Liver (tissue), 9 donors: Measurements from ENCODE around the gene ELN. TPM values are rescaled to one million over a fixed set of nuclear protein-coding genes. Genes with fewer than 3 reads are reported as not detected.

Experiments
- DNase-seq: peaks from one replicate; pipeline ENCODE4 v3.0.0-alpha.2; 2017; ENCODE audit warnings: low spot score
- H3K27ac ChIP-seq, 2 donors: one replicate each; pipeline ENCODE4 v1.7.0; 2013; ENCODE audit warnings: inconsistent platforms in 2 of 2, low read length in 2 of 2, control low read depth in 1 of 2, low read depth in 1 of 2, mild to moderate bottlenecking in 1 of 2
- H3K27me3 ChIP-seq, 4 donors: one replicate each; pipeline versions ENCODE4 v1.6.1 to v1.7.0; 2013; ENCODE audit warnings: low read length in 3 of 4, inconsistent platforms in 1 of 4, mild to moderate bottlenecking in 1 of 4, moderate library complexity in 1 of 4; ENCODE audit not compliant: control insufficient read depth in 4 of 4, insufficient read depth in 4 of 4
- H3K36me3 ChIP-seq, 4 donors: one replicate each; pipeline versions ENCODE4 v1.6.1 to v1.7.0; 2013; ENCODE audit warnings: low read length in 3 of 4, mild to moderate bottlenecking in 3 of 4, low read depth in 1 of 4, moderate library complexity in 1 of 4; ENCODE audit not compliant: control insufficient read depth in 4 of 4, insufficient read depth in 3 of 4
- H3K4me1 ChIP-seq, 4 donors: one replicate each; pipeline versions ENCODE4 v1.6.1 to v1.7.0; 2013; ENCODE audit warnings: low read length in 3 of 4, mild to moderate bottlenecking in 3 of 4, moderate library complexity in 1 of 4; ENCODE audit not compliant: control insufficient read depth in 4 of 4, insufficient read depth in 4 of 4
- H3K4me3 ChIP-seq, 3 donors: one replicate each; pipeline versions ENCODE4 v1.6.1 to v1.7.0; 2013; ENCODE audit warnings: low read length in 3 of 3, control low read depth in 1 of 3, low read depth in 1 of 3, mild to moderate bottlenecking in 1 of 3
- H3K9ac ChIP-seq, 2 donors: one replicate each; pipeline ENCODE4 v1.7.0; 2013; ENCODE audit warnings: low read length in 2 of 2, mild to moderate bottlenecking in 2 of 2, moderate library complexity in 2 of 2, control low read depth in 1 of 2, low read depth in 1 of 2
- H3K9me3 ChIP-seq, 4 donors: one replicate each; pipeline versions ENCODE4 v1.6.1 to v1.7.0; 2013; ENCODE audit warnings: low read length in 3 of 4; ENCODE audit not compliant: control insufficient read depth in 4 of 4
- EGR1 ChIP-seq, 2 donors: IDR thresholded peaks; 2 replicates each; pipeline ENCODE4 v1.6.1; 2016 to 2018; ENCODE audit warnings: antibody characterized with exemption in 2 of 2, low read depth in 2 of 2
- FOXA1 ChIP-seq: IDR thresholded peaks from 2 replicates; pipeline ENCODE4 v1.6.1; 2016; ENCODE audit warnings: antibody characterized with exemption
- FOXA2 ChIP-seq: IDR thresholded peaks from 2 replicates; pipeline ENCODE4 v1.6.1; 2016; ENCODE audit warnings: antibody characterized with exemption
- GABPA ChIP-seq, 2 donors: IDR thresholded peaks in 1 of 2; conservative IDR thresholded peaks in 1 of 2; 2 replicates each; pipeline ENCODE4 v1.6.1; 2016; ENCODE audit warnings: antibody characterized with exemption in 2 of 2, mild to moderate bottlenecking in 1 of 2, moderate library complexity in 1 of 2
- HNF4G ChIP-seq: IDR thresholded peaks from 2 replicates; pipeline ENCODE4 v1.6.1; 2016; ENCODE audit warnings: antibody characterized with exemption
- JUND ChIP-seq, 2 donors: IDR thresholded peaks; 2 replicates each; pipeline ENCODE4 v1.6.1; 2016; ENCODE audit warnings: antibody characterized with exemption in 2 of 2
- MAX ChIP-seq: IDR thresholded peaks from 2 replicates; pipeline ENCODE4 v1.6.1; 2016; ENCODE audit warnings: antibody characterized with exemption
- NR2F2 ChIP-seq: IDR thresholded peaks from 2 replicates; pipeline ENCODE4 v1.6.1; 2016; ENCODE audit warnings: antibody characterized with exemption
- RAD21 ChIP-seq, 2 donors: IDR thresholded peaks; 2 replicates each; pipeline ENCODE4 v1.6.1; 2016; ENCODE audit warnings: antibody characterized with exemption in 2 of 2, mild to moderate bottlenecking in 2 of 2
- REST ChIP-seq: IDR thresholded peaks from 2 replicates; pipeline ENCODE4 v1.6.1; 2016; ENCODE audit warnings: antibody characterized with exemption, mild to moderate bottlenecking
- RXRA ChIP-seq, 2 donors: IDR thresholded peaks; 2 replicates each; pipeline ENCODE4 v1.6.1; 2017 to 2018; ENCODE audit warnings: antibody characterized with exemption in 2 of 2, mild to moderate bottlenecking in 1 of 2
- TAF1 ChIP-seq: conservative IDR thresholded peaks from 2 replicates; pipeline ENCODE4 v1.6.1; 2016; ENCODE audit warnings: antibody characterized with exemption, mild to moderate bottlenecking
- YY1 ChIP-seq: IDR thresholded peaks from 2 replicates; pipeline ENCODE4 v1.6.1; 2016; ENCODE audit warnings: antibody characterized with exemption, mild to moderate bottlenecking
- WGBS: extraction: QIAGEN DNeasy Blood & Tissue Kit; methylation state at CpG from one replicate; pipeline ENCODE4 v1.1.7; 2013; 5-methylcytosine and 5-hydroxymethylcytosine counted together
- polyA plus RNA-seq, 2 donors: library from polyadenylated mRNA; stranded (reverse) in 1 of 2; unstranded in 1 of 2; fragments of 200-250 nt in 1 of 2; fragments of >200 nt in 1 of 2; fragmentation: Nextera tagmentation in 1 of 2; extraction: Ambion mirVana in 1 of 2; gene quantifications; one replicate each; pipeline versions ENCODE4 v1.2.1 to v1.2.3, GENCODE V29; 2013 to 2015
- total RNA-seq, 2 donors: library from RNA; depleted of rRNA; stranded (reverse); fragments of >200 nt; gene quantifications; one replicate each; pipeline ENCODE4 v1.2.3, GENCODE V29; 2014
- TF ChIP-seq, protein P1 (sequence below): IDR thresholded peaks from 2 replicates; pipeline ENCODE4 v1.6.1; 2016; ENCODE audit warnings: antibody characterized with exemption
- TF ChIP-seq, protein P2 (sequence below): fragments of 150-350 bp; IDR thresholded peaks from 2 replicates; pipeline ENCODE4 v1.5.1; 2017; ENCODE audit warnings: improper control_type of control experiment, low read depth, low read length; ENCODE audit not compliant: missing input control
- TF ChIP-seq, protein P3 (sequence below): IDR thresholded peaks from 2 replicates; pipeline ENCODE4 v1.6.1; 2016; ENCODE audit warnings: antibody characterized with exemption
- donor health status: healthy.
- donor health status: healthy.
- donor health status: healthy.
- donor health status: healthy.
- donor health status: healthy.

Gene ELN
- total and polyA plus RNA-seq, 4 donors, result 2.7 to 16.3 (median 9.7) TPM

DNA sequence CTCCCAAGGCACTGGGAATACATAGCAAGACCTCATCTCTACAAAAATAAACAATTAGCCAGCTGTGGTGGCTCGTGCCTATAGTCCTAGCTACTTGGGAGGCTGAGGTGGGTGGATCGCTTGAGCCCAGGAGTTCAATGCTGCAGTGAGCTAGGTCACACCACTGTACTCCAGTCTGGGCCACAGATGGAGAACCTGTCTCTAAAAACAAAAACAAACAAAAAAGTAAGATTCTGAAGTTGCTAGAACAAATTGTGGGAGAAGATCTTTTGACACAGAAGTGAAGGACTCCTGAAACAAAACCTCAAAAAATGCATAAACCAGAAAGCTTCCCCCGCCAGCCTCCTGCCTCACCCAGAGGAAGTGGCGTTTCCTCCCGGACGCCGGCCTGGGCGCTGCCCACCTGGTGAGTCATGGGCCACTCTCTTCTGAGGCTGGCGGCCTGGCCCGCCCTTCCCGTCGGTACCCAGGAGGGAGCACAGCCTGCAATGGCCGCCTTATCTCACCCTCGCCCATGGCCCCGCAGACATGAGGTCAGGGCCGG is 25.4 kb upstream of the ELN start (continued):
- TF ChIP-seq, protein P1, sequence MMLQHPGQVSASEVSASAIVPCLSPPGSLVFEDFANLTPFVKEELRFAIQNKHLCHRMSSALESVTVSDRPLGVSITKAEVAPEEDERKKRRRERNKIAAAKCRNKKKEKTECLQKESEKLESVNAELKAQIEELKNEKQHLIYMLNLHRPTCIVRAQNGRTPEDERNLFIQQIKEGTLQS, result no peak
- no peak for TF ChIP-seq JUND (IDR thresholded peaks at IDR 0.05)

DNA sequence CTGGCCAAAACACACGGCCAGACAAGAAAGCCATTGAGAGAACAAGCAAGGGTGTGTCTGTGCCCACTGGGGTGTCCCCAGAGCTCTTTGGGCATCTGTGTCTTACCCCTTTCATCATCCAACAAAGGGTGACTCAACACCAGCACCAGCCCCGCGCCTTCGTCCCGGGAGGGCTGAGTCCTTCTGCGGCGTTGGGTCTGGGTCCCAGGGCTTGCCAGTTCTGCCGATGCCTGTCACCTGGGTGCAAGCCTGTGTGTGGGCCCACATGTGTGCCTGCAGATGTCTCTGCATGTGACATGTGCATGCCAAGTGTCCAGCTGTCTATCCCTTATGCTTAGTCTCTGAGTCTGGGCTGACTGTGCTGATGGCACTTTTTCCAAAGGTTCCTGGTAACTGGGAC is 24.4 kb upstream of the ELN start:
- Histone ChIP-seq H3K27ac (no peak overlapping the region), H3K36me3 (no peaks in the 10 kb centered on the region), H3K4me3 (no peak overlapping the region), H3K27me3 (peaks cover 0 to 2% (median 0%) of the 10 kb centered on the region in 4 donors), H3K9ac (no peak overlapping the region), H3K4me1 (no peaks in the 10 kb centered on the region), H3K9me3 (no peaks in the 10 kb centered on the region)
- DNase-seq, result no peak
- WGBS, result 94% methylated on average over 8 of the region's 8 CpGs
- TF ChIP-seq, protein P2, sequence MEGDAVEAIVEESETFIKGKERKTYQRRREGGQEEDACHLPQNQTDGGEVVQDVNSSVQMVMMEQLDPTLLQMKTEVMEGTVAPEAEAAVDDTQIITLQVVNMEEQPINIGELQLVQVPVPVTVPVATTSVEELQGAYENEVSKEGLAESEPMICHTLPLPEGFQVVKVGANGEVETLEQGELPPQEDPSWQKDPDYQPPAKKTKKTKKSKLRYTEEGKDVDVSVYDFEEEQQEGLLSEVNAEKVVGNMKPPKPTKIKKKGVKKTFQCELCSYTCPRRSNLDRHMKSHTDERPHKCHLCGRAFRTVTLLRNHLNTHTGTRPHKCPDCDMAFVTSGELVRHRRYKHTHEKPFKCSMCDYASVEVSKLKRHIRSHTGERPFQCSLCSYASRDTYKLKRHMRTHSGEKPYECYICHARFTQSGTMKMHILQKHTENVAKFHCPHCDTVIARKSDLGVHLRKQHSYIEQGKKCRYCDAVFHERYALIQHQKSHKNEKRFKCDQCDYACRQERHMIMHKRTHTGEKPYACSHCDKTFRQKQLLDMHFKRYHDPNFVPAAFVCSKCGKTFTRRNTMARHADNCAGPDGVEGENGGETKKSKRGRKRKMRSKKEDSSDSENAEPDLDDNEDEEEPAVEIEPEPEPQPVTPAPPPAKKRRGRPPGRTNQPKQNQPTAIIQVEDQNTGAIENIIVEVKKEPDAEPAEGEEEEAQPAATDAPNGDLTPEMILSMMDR, result no peak
- TF ChIP-seq GABPA (IDR thresholded peaks at IDR 0.05 in 1 of 2, conservative IDR thresholded peaks at IDR 0.05 in 1 of 2), result no peak
- TF ChIP-seq, protein P1, result no peak
- no peak for TF ChIP-seq EGR1 (IDR thresholded peaks at IDR 0.05; ENCODE audit: low read depth in 2 of 2)
- TF ChIP-seq RXRA (IDR thresholded peaks at IDR 0.05), result no peak
- TF ChIP-seq RAD21 (IDR thresholded peaks at IDR 0.05), result no peak
- no peak for TF ChIP-seq REST
- TF ChIP-seq HNF4G, result no peak
- TF ChIP-seq NR2F2, result no peak
- TF ChIP-seq FOXA1, result no peak
- TF ChIP-seq MAX, result no peak
- TF ChIP-seq YY1, result no peak
- no peak for TF ChIP-seq TAF1
- TF ChIP-seq, protein P3, sequence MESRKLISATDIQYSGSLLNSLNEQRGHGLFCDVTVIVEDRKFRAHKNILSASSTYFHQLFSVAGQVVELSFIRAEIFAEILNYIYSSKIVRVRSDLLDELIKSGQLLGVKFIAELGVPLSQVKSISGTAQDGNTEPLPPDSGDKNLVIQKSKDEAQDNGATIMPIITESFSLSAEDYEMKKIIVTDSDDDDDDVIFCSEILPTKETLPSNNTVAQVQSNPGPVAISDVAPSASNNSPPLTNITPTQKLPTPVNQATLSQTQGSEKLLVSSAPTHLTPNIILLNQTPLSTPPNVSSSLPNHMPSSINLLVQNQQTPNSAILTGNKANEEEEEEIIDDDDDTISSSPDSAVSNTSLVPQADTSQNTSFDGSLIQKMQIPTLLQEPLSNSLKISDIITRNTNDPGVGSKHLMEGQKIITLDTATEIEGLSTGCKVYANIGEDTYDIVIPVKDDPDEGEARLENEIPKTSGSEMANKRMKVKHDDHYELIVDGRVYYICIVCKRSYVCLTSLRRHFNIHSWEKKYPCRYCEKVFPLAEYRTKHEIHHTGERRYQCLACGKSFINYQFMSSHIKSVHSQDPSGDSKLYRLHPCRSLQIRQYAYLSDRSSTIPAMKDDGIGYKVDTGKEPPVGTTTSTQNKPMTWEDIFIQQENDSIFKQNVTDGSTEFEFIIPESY, result no peak
- TF ChIP-seq FOXA2, result no peak
